Smooth muscle cell (in vitro differentiated cells): ENCODE measurements around the gene SNRPD2. TPM values are rescaled to one million over a fixed set of nuclear protein-coding genes. Genes with fewer than 3 reads are reported as not detected.

ENCODE experiments used
- DNase-seq: peaks from one replicate; lab custom pipeline; 2025; ENCODE audit not compliant: unreplicated experiment; lab: John Stamatoyannopoulos, UW
- H2AFZ ChIP-seq: fragments of 200-600 bp; sonication (generic); 2 replicates; pipeline ENCODE4 v1.6.0; 2016; ENCODE audit warnings: antibody characterized with exemption, low read depth, mild to moderate bottlenecking
- H3F3A ChIP-seq: fragments of 200-600 bp; sonication (generic); 2 replicates; pipeline ENCODE4 v1.6.0; 2017; ENCODE audit warnings: antibody characterized with exemption, low read depth
- H3K27ac ChIP-seq: fragments of 200-600 bp; sonication (generic); 2 replicates; pipeline ENCODE4 v1.5.1; 2016; ENCODE audit warnings: low read depth, mild to moderate bottlenecking
- H3K27me3 ChIP-seq: fragments of 200-600 bp; sonication (generic); 2 replicates; pipeline ENCODE4 v1.6.1; 2016; ENCODE audit warnings: low read depth, mild to moderate bottlenecking
- H3K36me3 ChIP-seq: fragments of 200-600 bp; sonication (generic); 2 replicates; pipeline ENCODE4 v1.5.1; 2016; ENCODE audit warnings: low read depth
- H3K4me1 ChIP-seq: fragments of 200-600 bp; sonication (generic); 2 replicates; pipeline ENCODE4 v1.5.1; 2016; ENCODE audit warnings: low read depth
- H3K4me2 ChIP-seq: fragments of 200-600 bp; sonication (generic); 2 replicates; pipeline ENCODE4 v1.6.0; 2016; ENCODE audit warnings: mild to moderate bottlenecking
- H3K4me3 ChIP-seq: fragments of 200-600 bp; sonication (generic); 2 replicates; pipeline ENCODE4 v1.5.1; 2016; ENCODE audit warnings: mild to moderate bottlenecking
- H3K79me2 ChIP-seq: fragments of 200-600 bp; sonication (generic); 2 replicates; pipeline ENCODE4 v1.6.0; 2016; ENCODE audit warnings: low read depth, mild to moderate bottlenecking
- H3K9ac ChIP-seq: fragments of 200-600 bp; sonication (generic); 2 replicates; pipeline ENCODE4 v1.6.0; 2016; ENCODE audit warnings: low read depth
- H3K9me3 ChIP-seq: fragments of 200-600 bp; sonication (generic); replicated peaks from 2 replicates; pipeline ENCODE4 v1.5.1; 2016; ENCODE audit warnings: low read depth
- H4K20me1 ChIP-seq: fragments of 200-600 bp; sonication (generic); 2 replicates; pipeline ENCODE4 v1.6.0; 2016; ENCODE audit warnings: low read depth
- WGBS: methylation state at CpG from one replicate; pipeline ENCODE4 v1.1.7; 2016; ENCODE audit warnings: low lambda C conversion rate; 5-methylcytosine and 5-hydroxymethylcytosine counted together
- polyA plus RNA-seq: library from polyadenylated mRNA; unstranded; fragments of >200 nt; fragmentation: Nextera tagmentation; extraction: Ambion mirVana; gene quantifications from 2 replicates; pipeline ENCODE4 v1.2.1, GENCODE V29; 2016
- total RNA-seq: library from RNA; depleted of rRNA; stranded (reverse); fragments of >200 nt; gene quantifications from 2 replicates; pipeline ENCODE4 v1.2.3, GENCODE V29; 2014
- TF ChIP-seq, protein P1 (sequence below): fragments of 200-600 bp; sonication (generic); IDR thresholded peaks from 2 replicates; pipeline ENCODE4 v1.5.1; 2017; ENCODE audit warnings: borderline replicate concordance, mild to moderate bottlenecking, antibody characterized with exemption; ENCODE audit not compliant: insufficient read depth, poor library complexity, severe bottlenecking

The SNRPD2 gene
- total and polyA plus RNA-seq, 2 experiments from 2014 or later = 234 to 690 TPM

GRCh38 chr19:45641274-45642105 is 50.3 kb downstream of the SNRPD2 start:
- Histone ChIP-seq H3K27me3 (no peaks in the 10 kb centered on the region), H3K36me3 (no peaks in the 10 kb centered on the region), H3K4me3 (peak overlapping the region; percentile 41), H3K4me1 (peaks cover 17% of the 10 kb centered on the region), H3K27ac (peak overlapping the region; percentile 66), H3F3A (peaks cover 47% of the 10 kb centered on the region), H3K9ac (no peak overlapping the region), H3K9me3 (no peaks in the 10 kb centered on the region), H3K4me2 (peak overlapping the region; percentile 85), H3K79me2 (peaks cover 3% of the 10 kb centered on the region), H4K20me1 (no peaks in the 10 kb centered on the region), H2AFZ (peak overlapping the region; percentile 46)
- 2% methylated on average over 39 of the region's 40 CpGs for WGBS
- TF ChIP-seq, protein P1, sequence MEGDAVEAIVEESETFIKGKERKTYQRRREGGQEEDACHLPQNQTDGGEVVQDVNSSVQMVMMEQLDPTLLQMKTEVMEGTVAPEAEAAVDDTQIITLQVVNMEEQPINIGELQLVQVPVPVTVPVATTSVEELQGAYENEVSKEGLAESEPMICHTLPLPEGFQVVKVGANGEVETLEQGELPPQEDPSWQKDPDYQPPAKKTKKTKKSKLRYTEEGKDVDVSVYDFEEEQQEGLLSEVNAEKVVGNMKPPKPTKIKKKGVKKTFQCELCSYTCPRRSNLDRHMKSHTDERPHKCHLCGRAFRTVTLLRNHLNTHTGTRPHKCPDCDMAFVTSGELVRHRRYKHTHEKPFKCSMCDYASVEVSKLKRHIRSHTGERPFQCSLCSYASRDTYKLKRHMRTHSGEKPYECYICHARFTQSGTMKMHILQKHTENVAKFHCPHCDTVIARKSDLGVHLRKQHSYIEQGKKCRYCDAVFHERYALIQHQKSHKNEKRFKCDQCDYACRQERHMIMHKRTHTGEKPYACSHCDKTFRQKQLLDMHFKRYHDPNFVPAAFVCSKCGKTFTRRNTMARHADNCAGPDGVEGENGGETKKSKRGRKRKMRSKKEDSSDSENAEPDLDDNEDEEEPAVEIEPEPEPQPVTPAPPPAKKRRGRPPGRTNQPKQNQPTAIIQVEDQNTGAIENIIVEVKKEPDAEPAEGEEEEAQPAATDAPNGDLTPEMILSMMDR = no peak
- DNase-seq = peak; percentile 53

GRCh38 chr19:45640849-45641273 is 50.9 kb downstream of the SNRPD2 start:
- H3K27ac ChIP-seq = peak overlapping the region; percentile 66
- no peak for DNase-seq
- peaks cover 17% of the 10 kb centered on the region for H3K4me1 ChIP-seq
- peak overlapping the region; percentile 41 for H3K4me3 ChIP-seq
- peaks cover 3% of the 10 kb centered on the region for H3K79me2 ChIP-seq
- peaks cover 47% of the 10 kb centered on the region for H3F3A ChIP-seq
- peak overlapping the region; percentile 85 for H3K4me2 ChIP-seq
- TF ChIP-seq, protein P1 = no peak
- H3K27me3 ChIP-seq = no peaks in the 10 kb centered on the region
- H4K20me1 ChIP-seq = no peaks in the 10 kb centered on the region
- no peak overlapping the region for H2AFZ ChIP-seq
- H3K9me3 ChIP-seq = no peaks in the 10 kb centered on the region
- H3K9ac ChIP-seq = no peak overlapping the region
- H3K36me3 ChIP-seq = no peaks in the 10 kb centered on the region
- 49% methylated on average over 17 of the region's 17 CpGs for WGBS

DNA sequence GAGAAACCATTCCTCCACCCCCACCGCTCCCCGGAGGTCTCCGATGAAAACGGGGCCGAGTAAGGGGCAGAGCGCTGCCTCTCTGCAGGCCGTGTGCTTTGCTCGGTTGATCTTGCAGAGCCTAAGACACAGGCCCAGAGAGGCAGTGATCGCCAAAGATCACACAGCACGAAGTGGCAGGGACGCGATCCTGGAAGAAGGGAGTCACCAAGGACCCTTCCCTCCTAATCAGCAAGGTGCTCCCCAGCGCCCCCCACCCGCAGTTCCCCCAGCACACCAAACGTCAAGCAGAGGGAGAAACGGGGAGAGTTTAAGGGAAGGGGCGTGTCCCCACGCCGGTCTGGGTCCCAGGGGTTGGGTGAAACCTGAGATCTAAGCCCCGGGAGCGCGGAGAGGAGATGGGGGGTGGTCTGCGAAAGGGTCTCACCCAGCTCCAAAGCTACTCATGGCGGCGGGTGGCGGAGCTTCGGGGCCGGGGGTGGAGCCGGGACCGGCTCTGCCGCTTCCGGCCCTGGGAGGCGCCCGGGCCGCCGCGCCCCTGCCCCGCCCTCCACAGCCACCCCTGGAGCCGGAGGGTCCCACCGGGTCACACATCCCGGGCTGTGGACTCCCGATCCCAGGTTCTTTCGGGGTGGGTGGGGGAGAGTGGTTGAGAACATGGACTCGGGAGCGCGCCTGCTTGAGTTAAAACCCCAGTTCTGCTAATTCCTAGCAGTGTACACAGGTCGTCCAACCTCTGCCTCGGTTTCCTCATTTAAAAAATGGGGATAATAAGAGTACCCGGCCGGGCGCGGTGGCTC is 52.6 kb downstream of the SNRPD2 start, which contains the start of gene EML2:
Gene EML2 (minus strand): TSS at position 468 of the 800 bp plus-strand sequence. CDS start 21 bp downstream, at position 447.
- H3K4me1 ChIP-seq = peaks cover 17% of the 10 kb centered on the region
- 15% methylated on average over 33 of the region's 52 CpGs for WGBS
- TF ChIP-seq, protein P1 = peak; percentile 8
- peak within 1 kb of the TSS; percentile 73 for H3K4me3 ChIP-seq
- H3K27me3 ChIP-seq = no peaks in the 10 kb centered on the region
- peak within 1 kb of the TSS; percentile 32 for H3K9ac ChIP-seq
- H4K20me1 ChIP-seq = no peaks in the 10 kb centered on the region
- H3K36me3 ChIP-seq = no peaks in the 10 kb centered on the region
- peak within 1 kb of the TSS; percentile 89 for H2AFZ ChIP-seq
- peaks cover 3% of the 10 kb centered on the region for H3K79me2 ChIP-seq
- peak within 1 kb of the TSS; percentile 16 for H3K27ac ChIP-seq
- no peaks in the 10 kb centered on the region for H3K9me3 ChIP-seq
- peak within 1 kb of the TSS; percentile 95 for H3K4me2 ChIP-seq
- DNase-seq = no peak
- peaks cover 38% of the 10 kb centered on the region for H3F3A ChIP-seq
